H9 (cell line): Measurements from ENCODE around the gene MS4A4A. TPM values are rescaled to one million over a fixed set of nuclear protein-coding genes. Genes with fewer than 3 reads are reported as not detected.

ENCODE experiments used
- DNase-seq: peaks from one replicate; pipeline ENCODE4 v3.0.0-alpha.2; 2017
- H2AFZ ChIP-seq: one replicate; pipeline ENCODE4 v1.6.1; 2013; ENCODE audit warnings: mild to moderate bottlenecking, low read length, control low read depth, moderate library complexity
- H2AK5ac ChIP-seq: 2 replicates; pipeline ENCODE4 v1.6.1; 2013; ENCODE audit warnings: low read length, control low read depth, mixed read lengths; ENCODE audit not compliant: insufficient read length
- H2BK120ac ChIP-seq: one replicate; pipeline ENCODE4 v1.6.1; 2013; ENCODE audit warnings: low read depth, mild to moderate bottlenecking, low read length, control low read depth, inconsistent platforms; ENCODE audit not compliant: poor library complexity, severe bottlenecking
- H2BK12ac ChIP-seq: 2 replicates; pipeline ENCODE4 v1.6.1; 2013; ENCODE audit warnings: low read length, control low read depth, mixed read lengths, low read depth; ENCODE audit not compliant: insufficient read length
- H2BK15ac ChIP-seq: 2 replicates; pipeline ENCODE4 v1.6.1; 2013; ENCODE audit warnings: low read depth, low read length, control low read depth
- H2BK20ac ChIP-seq: one replicate; pipeline ENCODE4 v1.6.1; 2013; ENCODE audit warnings: low read depth, mild to moderate bottlenecking, low read length, control low read depth, inconsistent platforms; ENCODE audit not compliant: poor library complexity, severe bottlenecking
- H2BK5ac ChIP-seq: 2 replicates; pipeline ENCODE4 v1.6.1; 2013; ENCODE audit warnings: low read length, control low read depth, mixed read lengths; ENCODE audit not compliant: insufficient read length
- H3K14ac ChIP-seq: 2 replicates; pipeline ENCODE4 v1.6.1; 2013; ENCODE audit warnings: low read length, control low read depth; ENCODE audit not compliant: insufficient read depth
- H3K18ac ChIP-seq: 2 replicates; pipeline ENCODE4 v1.6.1; 2013; ENCODE audit warnings: low read depth, mild to moderate bottlenecking, mixed read lengths, low read length, control low read depth; ENCODE audit not compliant: insufficient read length
- H3K23ac ChIP-seq: 2 replicates; pipeline ENCODE4 v1.6.1; 2013; ENCODE audit warnings: low read length, control low read depth, mixed read lengths, low read depth; ENCODE audit not compliant: insufficient read length
- H3K23me2 ChIP-seq: 2 replicates; pipeline ENCODE4 v1.6.1; 2013; ENCODE audit warnings: low read depth, mild to moderate bottlenecking, mixed read lengths, low read length, control low read depth; ENCODE audit not compliant: insufficient read length, poor library complexity, severe bottlenecking
- H3K27ac ChIP-seq: 2 replicates; pipeline ENCODE4 v1.5.1; 2013; ENCODE audit warnings: low read length, control low read depth, mixed read lengths, low read depth; ENCODE audit not compliant: insufficient read length
- H3K27me3 ChIP-seq: 2 replicates; pipeline ENCODE4 v1.6.1; 2013; ENCODE audit warnings: low read length, control low read depth, inconsistent platforms; ENCODE audit not compliant: insufficient read depth
- H3K4ac ChIP-seq: 2 replicates; pipeline ENCODE4 v1.6.1; 2013; ENCODE audit warnings: low read depth, mild to moderate bottlenecking, control low read depth, inconsistent platforms, low read length, moderate library complexity
- H3K4me1 ChIP-seq: 2 replicates; pipeline ENCODE4 v1.6.1; 2013; ENCODE audit warnings: low read length, control low read depth, inconsistent platforms; ENCODE audit not compliant: insufficient read depth
- H3K4me2 ChIP-seq: 2 replicates; pipeline ENCODE4 v1.6.1; 2013; ENCODE audit warnings: low read length, control low read depth, mixed read lengths; ENCODE audit not compliant: insufficient read length, insufficient read depth
- H3K56ac ChIP-seq: 2 replicates; pipeline ENCODE4 v1.6.1; 2013; ENCODE audit warnings: low read depth, mild to moderate bottlenecking, mixed read lengths, low read length, control low read depth; ENCODE audit not compliant: insufficient read length
- H3K79me1 ChIP-seq: 2 replicates; pipeline ENCODE4 v1.6.1; 2013; ENCODE audit warnings: low read depth, mild to moderate bottlenecking, moderate library complexity, low read length, control low read depth, inconsistent platforms; ENCODE audit not compliant: insufficient read depth, poor library complexity, severe bottlenecking
- H3K79me2 ChIP-seq: 2 replicates; pipeline ENCODE4 v1.6.1; 2013; ENCODE audit warnings: low read length, control low read depth, inconsistent platforms; ENCODE audit not compliant: insufficient read depth
- H3K9ac ChIP-seq: 2 replicates; pipeline ENCODE4 v1.6.1; 2013; ENCODE audit warnings: low read length, control low read depth, mixed read lengths; ENCODE audit not compliant: insufficient read length; ENCODE audit errors: extremely low read depth
- H3K9me3 ChIP-seq: one replicate; pipeline ENCODE4 v1.6.1; 2013; ENCODE audit warnings: low read depth, low read length, inconsistent platforms; ENCODE audit not compliant: control insufficient read depth
- H3T11ph ChIP-seq: one replicate; pipeline ENCODE4 v1.6.1; 2013; ENCODE audit warnings: mild to moderate bottlenecking, low read length, control low read depth, inconsistent platforms
- H4K20me1 ChIP-seq: one replicate; pipeline ENCODE4 v1.6.1; 2013; ENCODE audit not compliant: control insufficient read depth, insufficient read length, insufficient read depth
- H4K5ac ChIP-seq: 2 replicates; pipeline ENCODE4 v1.6.1; 2013; ENCODE audit warnings: low read depth, mild to moderate bottlenecking, mixed read lengths, low read length, control low read depth; ENCODE audit not compliant: insufficient read length
- H4K8ac ChIP-seq: replicated peaks from 2 replicates; pipeline ENCODE4 v1.6.1; 2013; ENCODE audit warnings: low read length, control low read depth, mixed read lengths, low read depth; ENCODE audit not compliant: insufficient read length
- H4K91ac ChIP-seq: 2 replicates; pipeline ENCODE4 v1.6.1; 2013; ENCODE audit warnings: low read depth, mild to moderate bottlenecking, moderate library complexity, mixed read lengths, low read length, control low read depth; ENCODE audit not compliant: insufficient read length
- H3K27ac Mint-ChIP-seq, 3 experiments: 2 replicates in 2 of 3; 3 replicates in 1 of 3; pipeline ENCODE4 v1.8.0; 2020 to 2021; ENCODE audit warnings: mixed read lengths in 3 of 3, mild to moderate bottlenecking in 1 of 3, moderate library complexity in 1 of 3
- H3K27me3 Mint-ChIP-seq: 2 replicates; pipeline ENCODE4 v1.8.0; 2021; ENCODE audit warnings: low read depth, mild to moderate bottlenecking, moderate library complexity, mixed read lengths
- H3K36me3 Mint-ChIP-seq, 3 experiments: 2 replicates in 2 of 3; 3 replicates in 1 of 3; pipeline ENCODE4 v1.8.0; 2020 to 2021; ENCODE audit warnings: low read depth in 3 of 3, mixed read lengths in 3 of 3; ENCODE audit not compliant: insufficient read depth in 1 of 3
- H3K4me1 Mint-ChIP-seq, 2 experiments: 2 replicates each; pipeline ENCODE4 v1.8.0; 2020; ENCODE audit warnings: mixed read lengths in 2 of 2
- H3K4me3 Mint-ChIP-seq, 2 experiments: 2 replicates in 1 of 2; 3 replicates in 1 of 2; pipeline ENCODE4 v1.8.0; 2020 to 2021; ENCODE audit warnings: mild to moderate bottlenecking in 2 of 2, mixed read lengths in 2 of 2, moderate library complexity in 1 of 2
- H3K9me3 Mint-ChIP-seq, 2 experiments: 2 replicates in 1 of 2; 3 replicates in 1 of 2; pipeline ENCODE4 v1.8.0; 2020; ENCODE audit warnings: mild to moderate bottlenecking in 2 of 2, mixed read lengths in 2 of 2, moderate library complexity in 1 of 2
- WGBS: extraction: QIAGEN DNeasy Blood & Tissue Kit; methylation state at CpG from one replicate; pipeline ENCODE4 v1.1.7; 2013; ENCODE audit warnings: missing lambda C conversion rate, low lambda C conversion rate, mixed read lengths; ENCODE audit not compliant: insufficient read length; ENCODE audit errors: extremely low coverage; 5-methylcytosine and 5-hydroxymethylcytosine counted together
- total RNA-seq: library from RNA; stranded (reverse); gene quantifications from 2 replicates; pipeline ENCODE4 v1.2.1, GENCODE V29; 2021
- TF ChIP-seq, protein P1 (sequence below): fragments of 200-600 bp; sonication (generic); conservative IDR thresholded peaks from 3 replicates; pipeline ENCODE4 v1.8.0; 2021; ENCODE audit warnings: antibody characterized with exemption, mild to moderate bottlenecking

MS4A4A gene
- total RNA-seq, 1 experiment from 2014 or later, result not detected

DNA sequence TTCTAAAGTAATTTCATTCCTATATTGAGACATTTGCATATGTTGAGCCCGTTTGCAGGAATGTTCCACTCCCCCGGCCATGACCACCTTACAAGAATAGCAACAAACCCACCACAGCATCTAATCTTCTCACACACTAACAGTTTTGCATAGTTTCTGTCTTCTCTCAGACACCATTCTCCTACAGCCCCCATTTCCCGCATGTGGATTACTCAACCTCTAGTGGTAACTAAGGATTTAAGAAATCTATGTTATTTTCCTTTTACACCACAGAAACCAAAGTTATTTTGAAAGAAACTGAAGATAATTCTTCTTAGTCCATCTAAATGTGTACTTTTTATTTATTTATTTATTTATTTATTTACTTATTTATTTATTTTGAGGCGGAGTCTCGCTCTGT, 39.8 kb upstream of the MS4A4A start:
- WGBS, result no CpG with 5 or more reads among the region's 5 CpGs
- TF ChIP-seq, protein P1, sequence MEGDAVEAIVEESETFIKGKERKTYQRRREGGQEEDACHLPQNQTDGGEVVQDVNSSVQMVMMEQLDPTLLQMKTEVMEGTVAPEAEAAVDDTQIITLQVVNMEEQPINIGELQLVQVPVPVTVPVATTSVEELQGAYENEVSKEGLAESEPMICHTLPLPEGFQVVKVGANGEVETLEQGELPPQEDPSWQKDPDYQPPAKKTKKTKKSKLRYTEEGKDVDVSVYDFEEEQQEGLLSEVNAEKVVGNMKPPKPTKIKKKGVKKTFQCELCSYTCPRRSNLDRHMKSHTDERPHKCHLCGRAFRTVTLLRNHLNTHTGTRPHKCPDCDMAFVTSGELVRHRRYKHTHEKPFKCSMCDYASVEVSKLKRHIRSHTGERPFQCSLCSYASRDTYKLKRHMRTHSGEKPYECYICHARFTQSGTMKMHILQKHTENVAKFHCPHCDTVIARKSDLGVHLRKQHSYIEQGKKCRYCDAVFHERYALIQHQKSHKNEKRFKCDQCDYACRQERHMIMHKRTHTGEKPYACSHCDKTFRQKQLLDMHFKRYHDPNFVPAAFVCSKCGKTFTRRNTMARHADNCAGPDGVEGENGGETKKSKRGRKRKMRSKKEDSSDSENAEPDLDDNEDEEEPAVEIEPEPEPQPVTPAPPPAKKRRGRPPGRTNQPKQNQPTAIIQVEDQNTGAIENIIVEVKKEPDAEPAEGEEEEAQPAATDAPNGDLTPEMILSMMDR, result no peak
- H3K56ac ChIP-seq, result no peak overlapping the region

More for the DNA sequence above, 39.8 kb upstream of the MS4A4A start:
- H3K4ac ChIP-seq, result no peak overlapping the region
- Mint-ChIP-seq H3K27me3 (no peaks in the 10 kb centered on the region), H3K4me1 (no peaks in the 10 kb centered on the region), H3K9me3 (no peaks in the 10 kb centered on the region), H3K27ac (no peak overlapping the region), H3K4me3 (no peak overlapping the region), H3K36me3 (no peaks in the 10 kb centered on the region)
- H2BK12ac ChIP-seq, result no peak overlapping the region
- H3K79me1 ChIP-seq, result no peaks in the 10 kb centered on the region
- no peak overlapping the region for H2BK5ac ChIP-seq
- H3K23ac ChIP-seq, result no peak overlapping the region
- H3K23me2 ChIP-seq, result no peaks in the 10 kb centered on the region
- H3K4me1 ChIP-seq, result no peaks in the 10 kb centered on the region
- no peak overlapping the region for H2BK120ac ChIP-seq
- no peak overlapping the region for H4K5ac ChIP-seq
- H3K18ac ChIP-seq, result no peak overlapping the region
- no peak overlapping the region for H4K8ac ChIP-seq
- no peak for DNase-seq
- H4K91ac ChIP-seq, result no peak overlapping the region
- H3K4me2 ChIP-seq, result no peak overlapping the region
- H2AFZ ChIP-seq, result no peak overlapping the region
- no peaks in the 10 kb centered on the region for H3K9me3 ChIP-seq
- no peak overlapping the region for H3K9ac ChIP-seq
- no peaks in the 10 kb centered on the region for H3K79me2 ChIP-seq
- H3T11ph ChIP-seq, result no peak overlapping the region
- H3K27ac ChIP-seq, result no peak overlapping the region
- H3K14ac ChIP-seq, result no peak overlapping the region
- H2AK5ac ChIP-seq, result no peak overlapping the region
- no peak overlapping the region for H2BK20ac ChIP-seq
- no peaks in the 10 kb centered on the region for H4K20me1 ChIP-seq
- H3K27me3 ChIP-seq, result no peaks in the 10 kb centered on the region
- no peak overlapping the region for H2BK15ac ChIP-seq
